Stimulated activated naive CD4-positive, alpha-beta T cell treated with Interleukin-2 at 50 U/mL for 16 hours (primary cell): Measurements from ENCODE around the gene ADAM22.
"Not testable (repeated sequence)": the region's sequence is repeated elsewhere in the genome, so short reads cannot be mapped to it uniquely, and the experiment has no call there.

Experiments
- DNase-seq: peaks from one replicate; lab custom pipeline; 2025; lab: John Stamatoyannopoulos, UW

Gene ADAM22

GRCh38 chr7:87933953-87934698 lies at the start of gene ADAM22:
ADAM22 (plus strand) TSS chr7:87934251; CDS start chr7:87934466, 215 bp downstream.
- DNase-seq, result peak; percentile 83

DNA sequence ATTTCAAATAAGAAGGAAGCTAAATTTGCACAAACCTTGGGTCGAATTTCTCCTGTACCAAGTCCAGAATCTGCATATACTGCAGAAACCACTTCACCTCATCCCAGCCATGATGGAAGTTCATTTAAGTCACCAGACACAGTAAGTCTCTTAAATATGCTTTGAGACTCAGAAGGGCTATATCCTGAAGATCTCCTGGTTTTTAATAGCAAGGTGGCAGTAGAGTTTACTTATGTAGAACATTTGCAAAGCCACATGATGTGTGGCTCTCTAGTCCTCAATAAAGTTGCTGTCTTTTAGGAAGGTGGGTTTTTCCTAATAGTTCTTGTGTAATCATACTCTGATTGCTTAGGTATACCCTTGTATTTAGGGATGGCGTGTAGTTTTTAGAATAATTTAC lies 49.0 kb upstream of the ADAM22 start:
- DNase-seq, result no peak

DNA sequence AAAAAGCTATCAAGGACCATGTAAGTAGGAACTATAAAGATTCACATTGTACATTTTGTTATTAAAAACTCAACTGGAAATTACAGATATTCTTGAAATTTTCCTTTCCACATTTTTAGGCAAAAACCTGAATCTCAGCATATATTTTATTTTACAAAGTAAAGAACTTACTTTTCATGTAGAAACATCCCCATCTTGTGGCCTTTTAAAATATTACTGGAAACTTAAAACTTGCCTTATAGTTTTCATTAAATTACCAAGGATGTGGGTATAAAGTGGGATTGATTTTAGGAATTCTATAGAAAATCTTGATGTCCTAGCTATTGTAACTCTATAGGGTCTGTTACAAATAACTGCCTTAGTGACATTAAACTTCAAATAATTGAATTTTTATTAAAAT lies 47.2 kb upstream of the ADAM22 start:
- DNase-seq, result no peak

DNA sequence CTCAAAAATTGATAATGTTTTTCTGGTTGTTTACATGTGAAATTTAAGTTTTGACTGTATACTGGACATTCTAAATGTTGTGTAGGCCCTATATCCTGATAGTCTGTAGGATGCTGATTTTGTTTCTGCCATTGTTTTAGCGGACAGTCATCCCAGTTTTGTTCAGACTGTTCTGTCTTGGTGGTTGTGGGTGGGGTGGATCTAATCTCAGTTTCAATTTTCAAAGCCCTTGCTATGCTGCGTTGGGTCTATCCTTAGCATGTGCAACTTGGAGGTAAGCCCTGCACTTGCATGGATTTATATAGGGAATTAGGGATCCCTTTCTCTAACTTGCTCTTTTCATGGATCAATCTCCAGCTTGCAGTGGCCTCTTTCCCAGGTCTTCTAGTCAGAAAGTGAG lies 38.7 kb upstream of the ADAM22 start:
- no peak for DNase-seq

GRCh38 chr7:87899255-87899654 lies 34.8 kb upstream of the ADAM22 start:
- no peak for DNase-seq

- DNase-seq, result not testable (repeated sequence)
Observed at GRCh38 chr7:87907136-87907906, 26.7 kb upstream of the ADAM22 start.

GRCh38 chr7:87908814-87909213 lies 25.2 kb upstream of the ADAM22 start:
- DNase-seq, result not testable (repeated sequence)

DNA sequence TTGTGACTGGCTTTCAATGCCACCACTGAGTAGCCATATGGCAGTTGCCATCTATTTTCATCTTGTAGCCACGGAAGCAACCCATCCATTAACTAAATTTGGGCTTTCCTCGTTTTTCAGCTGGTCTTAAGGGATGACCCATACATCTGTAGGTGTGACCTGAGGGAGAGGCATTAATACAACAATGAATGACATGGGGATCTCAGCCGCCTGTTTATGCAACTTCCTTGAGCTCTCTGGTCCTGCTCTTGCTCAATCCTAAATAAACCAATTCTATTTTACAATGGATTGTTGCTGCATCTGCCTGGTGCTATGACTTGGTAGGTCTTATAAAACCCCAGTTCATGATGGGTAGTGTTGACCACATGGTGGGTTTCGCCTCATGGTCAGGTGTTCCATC lies 21.9 kb upstream of the ADAM22 start:
- no peak for DNase-seq

DNA sequence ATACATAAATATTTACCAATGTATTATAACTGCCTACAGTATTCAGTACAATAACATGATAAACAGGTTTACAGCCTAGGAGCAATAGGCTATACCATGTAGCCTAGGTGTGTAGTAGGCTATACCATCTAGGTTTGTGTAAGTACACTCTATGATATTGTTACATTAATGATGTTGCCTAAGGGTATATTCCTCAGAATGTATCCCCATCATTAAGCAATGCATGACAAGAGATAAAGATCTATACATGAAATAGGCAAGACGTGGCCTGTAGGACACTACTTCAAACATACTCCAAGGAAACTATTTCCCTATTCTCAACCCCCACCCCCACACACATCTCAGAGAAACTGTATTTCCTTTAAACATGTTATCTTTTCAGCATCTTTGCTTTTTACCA lies 15.3 kb upstream of the ADAM22 start:
- DNase-seq, result no peak

GRCh38 chr7:87919875-87920274 lies 14.2 kb upstream of the ADAM22 start:
- DNase-seq, result no peak

- DNase-seq, result no peak
Observed at GRCh38 chr7:87920578-87920977, 13.5 kb upstream of the ADAM22 start.

DNA sequence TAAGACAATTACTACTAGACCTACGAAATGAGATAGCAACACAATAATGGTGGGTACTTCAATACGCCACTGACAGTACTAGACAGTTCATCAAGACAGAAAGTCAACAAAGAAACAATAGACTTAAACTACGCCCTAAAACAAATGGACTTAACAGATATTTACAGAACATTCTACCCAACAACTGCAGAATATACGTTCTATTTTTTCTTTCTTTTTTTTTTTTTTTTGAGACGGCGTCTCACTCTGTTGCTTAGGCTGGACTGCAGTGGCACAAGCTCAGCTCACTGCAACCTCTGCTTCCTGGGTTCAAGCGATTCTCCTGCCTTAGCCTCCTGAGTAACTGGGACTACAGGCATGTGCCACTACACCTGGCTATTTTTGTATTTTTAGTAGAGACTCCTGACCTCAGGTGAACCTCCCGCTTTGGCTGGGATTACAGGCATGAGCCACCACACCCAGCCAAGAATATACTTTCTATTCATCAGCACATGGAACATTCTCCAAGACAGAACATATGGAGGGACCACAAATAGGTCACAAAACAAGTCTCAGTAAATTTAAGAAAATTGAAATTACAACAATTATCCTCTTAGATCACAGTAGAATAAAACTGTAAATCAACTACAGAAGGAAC lies 11.2 kb upstream of the ADAM22 start:
- not testable (repeated sequence) for DNase-seq

GRCh38 chr7:87926581-87927461 lies 7.2 kb upstream of the ADAM22 start:
- DNase-seq, result no peak

GRCh38 chr7:87933605-87933952 lies 472 bp upstream of the ADAM22 start:
- no peak for DNase-seq

GRCh38 chr7:87934699-87935383 lies 790 bp downstream of the ADAM22 start:
- no peak for DNase-seq

- no peak for DNase-seq
Observed at GRCh38 chr7:87935384-87935706, 1.3 kb downstream of the ADAM22 start.

DNA sequence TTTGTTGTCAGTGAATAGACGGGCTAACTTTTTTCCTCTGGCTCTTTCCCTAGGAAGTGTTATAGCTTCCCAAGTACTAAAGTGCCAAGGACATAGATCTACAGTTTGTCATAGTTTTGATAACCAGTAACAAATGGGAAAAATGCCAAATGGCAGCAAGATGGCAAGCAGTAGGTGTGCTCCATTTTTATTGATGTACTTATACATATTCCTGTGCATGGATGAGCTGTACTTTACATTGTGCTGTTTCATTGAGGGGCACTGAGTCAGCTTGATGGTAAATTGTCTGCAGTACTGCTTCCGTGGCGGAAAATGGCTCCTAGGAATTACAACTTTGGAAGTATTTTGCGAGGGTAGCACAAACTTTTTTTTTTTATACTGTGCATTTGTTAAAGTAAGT lies 7.1 kb downstream of the ADAM22 start:
- no peak for DNase-seq

DNA sequence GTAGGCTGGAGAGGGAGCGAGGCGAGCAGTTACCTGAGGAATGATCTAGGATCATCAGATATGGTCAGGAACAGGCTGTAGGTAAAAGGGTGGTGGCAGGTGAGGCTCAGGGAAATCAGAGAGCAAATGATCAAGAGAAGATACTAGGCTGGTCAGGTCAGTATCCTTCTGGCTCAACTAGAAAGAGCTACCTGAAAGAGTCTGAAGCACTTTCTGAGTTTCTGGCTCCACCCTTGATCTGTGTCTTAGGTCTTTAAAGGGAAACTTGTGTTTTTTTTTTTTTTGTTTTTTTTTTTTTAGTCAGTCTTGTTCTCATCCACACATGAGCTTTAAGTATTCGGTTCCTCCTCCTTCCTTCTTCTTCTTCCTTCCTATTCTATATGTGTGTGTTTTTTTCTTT lies 10.5 kb downstream of the ADAM22 start:
- DNase-seq, result no peak

- not testable (repeated sequence) for DNase-seq
Observed at GRCh38 chr7:87945926-87946325, 11.9 kb downstream of the ADAM22 start.

GRCh38 chr7:87948371-87948770 lies 14.3 kb downstream of the ADAM22 start:
- no peak for DNase-seq

DNA sequence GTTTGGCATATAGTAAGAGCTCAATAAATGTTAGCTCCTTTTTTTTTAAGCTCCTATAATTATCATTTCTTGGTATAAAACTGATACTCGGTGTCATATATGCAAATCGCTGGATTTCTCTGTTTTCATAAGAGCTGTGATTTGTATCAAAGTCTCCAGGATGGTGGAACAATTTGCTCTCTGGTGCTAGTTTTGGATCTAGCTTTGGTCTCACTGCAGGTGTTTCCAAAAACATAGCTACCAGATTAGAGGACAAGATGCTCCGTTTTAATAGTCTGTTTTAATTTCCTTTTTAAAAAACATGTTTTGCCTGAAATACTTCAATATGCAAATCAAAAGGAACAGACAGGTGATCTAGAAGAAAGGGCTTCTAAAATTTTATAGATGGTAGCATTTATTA lies 25.3 kb downstream of the ADAM22 start:
- no peak for DNase-seq

DNA sequence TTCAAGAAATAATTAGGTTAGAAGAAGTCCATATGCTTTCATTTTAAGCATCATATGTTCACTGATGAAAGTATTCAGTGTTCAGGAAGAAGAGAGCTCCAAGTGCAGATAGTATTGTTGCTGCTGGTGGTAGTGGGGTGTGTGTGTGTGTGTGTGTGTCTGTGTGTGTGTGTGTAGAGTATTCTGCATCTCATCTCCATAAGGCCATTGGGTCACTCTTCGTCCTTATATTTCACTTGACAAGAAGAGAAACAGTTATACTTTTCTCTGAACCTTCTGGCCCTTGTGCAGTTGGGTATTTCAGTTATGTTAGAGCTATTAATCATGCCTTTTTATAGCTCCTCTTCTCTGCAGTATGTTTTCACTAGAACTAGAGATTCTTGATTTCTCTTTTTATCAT lies 26.2 kb downstream of the ADAM22 start:
- no peak for DNase-seq
